ENCODE results near the gene EIF4H. TPM values are rescaled to one million over a fixed set of nuclear protein-coding genes. Genes with fewer than 3 reads are reported as not detected.
"Not testable (repeated sequence)": the region's sequence is repeated elsewhere in the genome, so short reads cannot be mapped to it uniquely, and the experiment has no call there.

The EIF4H gene
- total RNA-seq, 2 donors from 2014 or later: 365 to 426 TPM

DNA sequence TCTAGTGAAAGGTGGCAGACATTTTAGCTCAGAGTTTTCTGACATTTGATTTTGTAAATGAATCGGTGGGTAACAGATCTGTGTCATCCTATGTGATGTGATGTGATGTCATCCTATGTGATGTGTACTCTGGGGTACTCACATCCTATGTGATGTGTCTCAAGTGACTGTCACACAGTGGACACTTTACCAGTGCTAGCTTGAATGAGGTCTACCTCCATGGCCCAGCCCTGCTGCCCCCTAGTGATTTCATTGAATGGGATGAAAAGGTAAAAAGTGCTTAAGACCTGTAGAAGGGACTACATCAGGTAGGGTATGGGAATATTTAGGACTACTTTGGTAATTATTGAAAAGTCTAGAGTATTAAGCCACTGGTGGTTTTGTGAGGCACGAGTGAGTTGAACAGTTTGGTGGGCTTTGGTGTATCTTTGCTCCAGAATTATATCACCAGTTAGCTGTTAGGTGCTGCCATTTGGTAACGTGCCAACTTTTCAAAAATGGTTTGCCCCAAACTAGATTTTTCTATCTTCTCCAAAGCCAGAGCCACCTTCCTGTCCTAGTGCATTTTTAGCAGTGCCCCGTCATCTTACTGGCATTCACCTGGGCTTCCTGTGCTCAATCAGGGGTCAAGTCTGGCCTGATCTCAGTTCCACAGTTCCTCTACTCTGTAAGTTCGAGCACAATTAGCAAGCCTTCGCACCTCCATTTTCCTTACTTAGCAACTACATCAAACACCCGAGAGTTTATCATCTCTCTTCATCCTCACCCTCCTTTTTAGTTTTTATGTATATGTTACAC lies 9.7 kb downstream of the EIF4H start:
- peaks cover 41% of the 10 kb centered on the region for H3K4me1 Mint-ChIP-seq
- no peaks in the 10 kb centered on the region for H3K27me3 Mint-ChIP-seq
- peak overlapping the region; percentile 43 for H3K4me3 Mint-ChIP-seq
- peak; percentile 94 for ATAC-seq (replicated peaks)
- peak overlapping the region; percentile 77 for H3K27ac Mint-ChIP-seq
- H3K36me3 Mint-ChIP-seq (ENCODE audit: low read depth): peaks cover 100% of the 10 kb centered on the region
- H3K9me3 Mint-ChIP-seq: no peaks in the 10 kb centered on the region

DNA sequence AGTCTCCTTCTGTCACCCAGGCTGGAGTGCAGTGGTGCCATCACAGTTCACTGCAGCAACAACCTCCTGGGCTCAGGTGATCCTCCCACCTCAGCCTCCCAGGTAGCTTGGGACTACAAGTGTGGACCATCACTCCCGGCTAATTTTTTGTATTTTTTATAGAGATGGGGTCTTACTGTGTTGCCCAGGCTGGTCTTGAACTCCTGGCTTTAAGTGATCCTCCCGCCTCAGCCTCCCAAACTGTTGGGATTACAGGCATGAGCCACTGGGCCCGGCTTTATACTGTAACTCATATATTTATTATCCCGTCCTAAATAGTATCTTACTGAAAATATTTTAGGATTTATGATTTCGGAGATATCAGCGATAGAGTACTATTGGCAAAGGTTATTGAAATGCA lies 10.9 kb downstream of the EIF4H start:
- peak overlapping the region; percentile 77 for H3K27ac Mint-ChIP-seq
- H3K4me3 Mint-ChIP-seq: peak overlapping the region; percentile 43
- H3K27me3 Mint-ChIP-seq: no peaks in the 10 kb centered on the region
- peaks cover 100% of the 10 kb centered on the region for H3K36me3 Mint-ChIP-seq (ENCODE audit: low read depth)
- no peaks in the 10 kb centered on the region for H3K9me3 Mint-ChIP-seq
- peaks cover 39% of the 10 kb centered on the region for H3K4me1 Mint-ChIP-seq
- no peak for ATAC-seq (replicated peaks)

DNA sequence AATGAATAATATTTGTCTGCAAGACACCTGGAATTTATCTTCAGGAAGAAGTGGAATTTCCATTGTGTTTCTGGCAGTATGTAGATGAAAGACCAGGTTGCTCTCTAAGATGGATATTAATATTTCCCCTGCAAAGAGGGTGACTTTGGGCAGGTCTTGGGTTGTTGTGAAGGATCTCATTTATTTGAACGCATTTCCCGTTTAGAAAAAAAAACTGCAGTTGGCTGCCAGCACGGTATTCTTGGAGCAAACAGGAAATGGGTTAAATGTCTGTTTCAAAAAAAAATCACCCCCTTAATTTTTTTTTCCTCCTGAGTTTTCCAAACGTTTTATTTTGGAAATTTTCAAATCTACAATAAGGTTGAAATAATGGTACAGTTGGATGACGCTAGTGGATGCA lies 11.5 kb downstream of the EIF4H start:
- no peak for ATAC-seq (replicated peaks)
- H3K4me1 Mint-ChIP-seq: peaks cover 39% of the 10 kb centered on the region
- no peaks in the 10 kb centered on the region for H3K9me3 Mint-ChIP-seq
- peak overlapping the region; percentile 43 for H3K4me3 Mint-ChIP-seq
- H3K36me3 Mint-ChIP-seq (ENCODE audit: low read depth): peaks cover 100% of the 10 kb centered on the region
- H3K27me3 Mint-ChIP-seq: no peaks in the 10 kb centered on the region
- H3K27ac Mint-ChIP-seq: no peak overlapping the region

DNA sequence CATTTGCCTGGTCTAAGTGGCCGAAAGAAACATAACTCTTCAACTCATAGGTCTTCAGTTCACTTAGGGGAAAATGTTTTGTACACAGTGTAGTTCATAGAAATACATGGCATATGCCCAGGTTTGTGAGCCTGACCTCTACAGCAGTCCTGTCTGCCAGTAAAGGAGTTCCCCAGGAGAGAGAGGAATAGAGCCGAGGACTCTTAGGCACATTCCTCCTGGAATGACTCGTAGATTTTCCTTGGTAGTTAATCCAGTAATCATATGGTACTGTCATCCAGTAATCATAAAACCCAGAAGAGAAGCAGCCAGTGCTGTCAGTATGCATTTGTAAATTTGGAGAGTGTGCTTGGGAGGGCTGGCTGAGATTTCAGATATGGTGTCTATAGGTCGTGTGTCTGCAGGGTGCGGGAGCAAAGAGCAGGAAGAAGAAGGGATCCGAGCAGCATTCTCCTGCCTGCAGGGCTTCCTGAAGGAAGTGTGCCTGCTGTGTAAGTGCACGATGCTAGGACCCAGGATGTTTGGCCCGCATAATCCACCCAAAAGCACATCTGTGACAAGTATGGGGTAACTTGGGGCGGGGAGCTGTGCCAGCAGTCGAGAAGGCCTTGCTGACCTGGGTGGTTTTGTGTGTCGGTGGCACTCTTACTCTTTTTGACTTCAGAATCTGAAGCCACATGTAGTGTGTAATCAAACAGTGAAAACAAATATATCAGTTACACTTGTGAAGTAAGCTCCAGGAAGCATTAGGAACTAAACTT lies 13.9 kb downstream of the EIF4H start:
- Mint-ChIP-seq H3K27ac (no peak overlapping the region), H3K4me1 (peaks cover 22% of the 10 kb centered on the region), H3K36me3 (ENCODE audit: low read depth) (peaks cover 100% of the 10 kb centered on the region)

DNA sequence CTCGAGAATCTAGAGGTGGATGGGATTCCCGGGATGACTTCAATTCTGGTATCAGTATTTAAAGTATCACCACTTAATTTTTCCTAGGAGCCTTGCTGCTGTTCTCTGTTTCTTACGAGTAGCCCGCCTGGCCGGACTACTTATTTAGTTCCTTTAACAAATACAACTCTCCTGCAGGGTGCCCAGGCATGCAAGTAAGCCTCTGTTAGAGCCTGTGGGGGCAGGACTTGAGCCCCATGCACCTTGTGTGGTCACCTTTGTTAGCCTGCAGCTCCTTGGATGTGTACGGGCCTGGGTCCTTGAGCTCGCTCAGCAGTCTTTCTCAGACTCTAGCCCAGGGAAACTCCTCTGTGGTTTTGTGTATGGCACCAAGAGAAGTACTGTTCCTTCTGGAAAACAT lies 16.1 kb downstream of the EIF4H start:
- no peaks in the 10 kb centered on the region for H3K9me3 Mint-ChIP-seq
- H3K36me3 Mint-ChIP-seq (ENCODE audit: low read depth): peaks cover 100% of the 10 kb centered on the region
- no peak overlapping the region for H3K27ac Mint-ChIP-seq
- H3K27me3 Mint-ChIP-seq: no peaks in the 10 kb centered on the region
- peaks cover 8% of the 10 kb centered on the region for H3K4me1 Mint-ChIP-seq
- H3K4me3 Mint-ChIP-seq: no peak overlapping the region
- ATAC-seq (replicated peaks): no peak

More for the DNA sequence above, 13.9 kb downstream of the EIF4H start:
- H3K27me3 Mint-ChIP-seq: no peaks in the 10 kb centered on the region
- H3K4me3 Mint-ChIP-seq: no peak overlapping the region
- ATAC-seq (replicated peaks): no peak
- H3K9me3 Mint-ChIP-seq: no peaks in the 10 kb centered on the region

DNA sequence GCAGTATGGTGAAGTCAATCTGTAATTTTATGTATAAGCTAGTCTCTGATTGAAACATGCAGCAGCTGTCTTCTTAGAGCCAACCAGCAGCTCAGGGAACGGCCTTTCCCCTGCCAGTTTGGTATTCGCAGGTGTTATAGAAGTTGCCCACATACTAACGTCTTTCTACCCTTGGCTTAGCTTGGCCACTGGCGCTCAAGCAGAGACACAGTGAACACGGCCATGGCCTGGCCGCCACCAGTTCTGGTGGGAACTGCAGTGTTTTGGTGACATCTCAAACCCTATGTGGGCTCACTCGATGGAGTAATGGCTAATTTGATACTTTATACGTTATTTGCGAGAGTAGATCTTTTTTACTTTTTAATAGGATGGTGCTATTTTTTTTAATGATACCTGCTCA lies 17.1 kb downstream of the EIF4H start:
- Mint-ChIP-seq H3K4me3 (no peak overlapping the region), H3K27ac (no peak overlapping the region), H3K36me3 (ENCODE audit: low read depth) (peaks cover 100% of the 10 kb centered on the region), H3K27me3 (no peaks in the 10 kb centered on the region), H3K9me3 (no peaks in the 10 kb centered on the region), H3K4me1 (peaks cover 8% of the 10 kb centered on the region)
- no peak for ATAC-seq (replicated peaks)

DNA sequence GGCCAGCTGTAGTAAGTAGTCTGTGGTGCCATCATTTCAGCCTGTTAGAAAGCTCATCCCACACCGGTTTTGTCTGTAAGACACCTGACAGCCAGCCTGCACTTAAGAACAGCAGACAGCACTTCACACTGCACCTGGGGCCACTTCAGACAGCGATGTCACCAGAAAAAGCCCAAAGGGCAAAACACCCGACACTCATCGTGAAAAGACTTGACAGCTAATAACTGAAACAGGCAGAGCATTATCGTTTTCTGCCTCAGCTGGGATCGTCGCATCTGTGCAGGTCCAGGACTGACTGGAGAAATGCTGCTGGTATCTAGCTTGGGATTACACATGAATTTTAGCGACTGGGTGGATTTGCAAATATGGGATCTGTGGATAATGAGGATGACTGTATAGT lies 18.9 kb downstream of the EIF4H start:
- H3K27ac Mint-ChIP-seq: no peak overlapping the region
- no peak for ATAC-seq (replicated peaks)
- H3K4me1 Mint-ChIP-seq: peaks cover 5% of the 10 kb centered on the region
- H3K9me3 Mint-ChIP-seq: no peaks in the 10 kb centered on the region
- no peaks in the 10 kb centered on the region for H3K27me3 Mint-ChIP-seq
- H3K4me3 Mint-ChIP-seq: no peak overlapping the region
- peaks cover 98% of the 10 kb centered on the region for H3K36me3 Mint-ChIP-seq (ENCODE audit: low read depth)

DNA sequence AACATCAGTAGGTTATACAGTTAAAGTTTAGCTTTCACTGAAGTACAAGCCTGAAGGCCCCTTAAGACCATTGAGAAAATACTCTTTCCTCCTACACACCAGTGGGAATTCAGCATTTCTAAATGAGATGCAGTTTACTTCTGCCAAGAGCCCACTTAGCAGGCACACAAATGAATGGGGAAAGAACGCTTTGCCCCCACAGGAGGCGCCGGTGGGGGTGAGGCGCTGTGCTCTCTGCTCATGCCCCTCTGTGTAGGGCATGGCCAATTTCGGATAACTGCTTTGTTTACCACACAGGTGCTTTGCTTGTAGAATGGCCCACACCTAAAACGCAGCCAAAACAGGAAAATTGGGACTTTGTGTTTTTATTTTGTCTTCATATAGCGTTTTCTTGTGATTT lies 19.8 kb downstream of the EIF4H start:
- no peak for ATAC-seq (replicated peaks)
- Mint-ChIP-seq H3K9me3 (no peaks in the 10 kb centered on the region), H3K27ac (no peak overlapping the region), H3K27me3 (no peaks in the 10 kb centered on the region), H3K36me3 (ENCODE audit: low read depth) (peaks cover 91% of the 10 kb centered on the region), H3K4me1 (peaks cover under 1% of the 10 kb centered on the region), H3K4me3 (no peak overlapping the region)

DNA sequence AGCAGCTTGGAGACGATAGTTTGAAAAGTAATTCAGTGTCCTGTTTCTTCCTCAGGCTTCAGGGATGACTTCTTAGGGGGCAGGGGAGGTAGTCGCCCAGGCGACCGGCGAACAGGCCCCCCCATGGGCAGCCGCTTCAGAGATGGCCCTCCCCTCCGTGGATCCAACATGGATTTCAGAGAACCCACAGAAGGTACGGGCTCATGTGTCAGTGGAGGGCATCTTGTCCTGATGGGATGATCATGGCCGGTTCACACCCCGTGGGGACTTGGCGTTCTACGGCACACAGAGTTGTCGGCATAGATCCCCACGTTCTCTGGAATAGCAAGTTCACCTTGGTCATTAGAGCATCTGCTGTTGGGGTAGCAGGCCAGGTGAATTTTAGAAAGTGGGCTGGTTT lies 20.5 kb downstream of the EIF4H start:
- Mint-ChIP-seq H3K4me3 (no peak overlapping the region), H3K27ac (no peak overlapping the region), H3K9me3 (no peaks in the 10 kb centered on the region), H3K36me3 (ENCODE audit: low read depth) (peaks cover 89% of the 10 kb centered on the region), H3K27me3 (no peaks in the 10 kb centered on the region), H3K4me1 (no peaks in the 10 kb centered on the region)
- no peak for ATAC-seq (replicated peaks)

DNA sequence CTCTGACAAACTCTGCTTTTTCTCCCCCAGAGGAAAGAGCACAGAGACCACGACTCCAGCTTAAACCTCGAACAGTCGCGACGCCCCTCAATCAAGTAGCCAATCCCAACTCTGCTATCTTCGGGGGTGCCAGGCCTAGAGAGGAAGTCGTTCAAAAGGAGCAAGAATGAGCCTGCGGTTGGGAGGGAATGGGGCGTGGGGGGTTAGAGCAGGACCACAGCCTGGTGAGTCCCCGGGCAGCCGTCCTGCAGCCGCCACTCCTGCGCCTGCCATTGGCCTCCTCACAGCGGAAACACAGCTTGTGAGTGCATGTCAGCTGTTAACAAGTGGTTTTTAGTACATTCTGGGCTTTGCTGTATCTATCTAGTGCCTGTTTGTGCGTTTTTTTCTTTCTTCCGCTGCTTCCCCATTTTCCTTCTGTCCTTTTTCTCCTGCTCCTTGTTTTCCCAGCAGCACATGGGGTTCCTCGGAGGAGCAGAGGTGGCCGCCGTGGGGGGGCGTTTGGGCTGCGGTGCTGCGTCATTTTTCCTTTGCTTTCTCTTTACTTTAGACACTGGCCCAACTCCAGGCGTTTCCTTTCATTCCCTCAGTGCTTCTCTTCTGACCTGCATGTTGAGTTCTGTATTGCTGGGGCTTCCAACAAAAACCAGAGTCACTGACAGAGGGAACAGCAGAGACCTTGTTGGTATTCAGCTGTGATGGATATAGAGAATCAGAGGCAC lies 21.1 kb downstream of the EIF4H start:
- H3K27ac Mint-ChIP-seq; H3K4me1 Mint-ChIP-seq; H3K4me3 Mint-ChIP-seq; H3K9me3 Mint-ChIP-seq; ATAC-seq (replicated peaks); H3K27me3 Mint-ChIP-seq: not testable (repeated sequence)
- H3K36me3 Mint-ChIP-seq (ENCODE audit: low read depth): peaks cover 83% of the 10 kb centered on the region

DNA sequence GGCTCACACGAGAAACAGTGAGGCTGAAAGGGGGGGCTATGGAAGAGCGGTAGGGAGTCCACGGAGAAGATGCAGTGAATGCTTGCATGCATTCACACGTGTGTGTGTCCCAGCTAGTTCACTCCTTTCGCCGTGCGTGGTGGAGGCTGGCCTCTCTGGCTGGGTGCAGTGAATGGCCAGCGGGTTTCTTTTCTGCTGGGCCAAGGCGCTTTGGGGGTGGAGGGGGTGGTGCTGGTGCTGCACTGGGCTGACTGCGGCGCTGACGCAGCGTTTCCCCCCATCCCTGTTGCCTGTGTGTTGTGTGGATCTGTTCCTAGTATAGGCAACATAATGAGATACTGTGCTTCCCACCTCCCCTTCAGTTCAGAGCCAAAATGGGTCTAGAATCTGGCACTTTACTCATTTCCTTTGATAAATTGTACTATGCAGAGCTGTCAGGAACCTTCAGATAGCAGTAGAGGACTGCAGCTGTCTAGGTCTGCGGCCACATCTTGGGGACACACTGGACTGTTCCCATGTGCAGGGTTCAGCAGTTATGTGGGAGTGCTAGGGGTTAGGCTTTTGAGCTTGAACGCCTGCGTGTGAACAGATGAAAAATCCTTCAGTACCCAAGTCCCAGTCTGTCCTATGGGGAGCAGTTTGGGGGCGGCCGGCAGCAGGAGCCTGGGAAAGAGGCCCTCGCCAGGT lies 22.0 kb downstream of the EIF4H start:
- peaks cover 75% of the 10 kb centered on the region for H3K36me3 Mint-ChIP-seq (ENCODE audit: low read depth)
- H3K27me3 Mint-ChIP-seq; ATAC-seq (replicated peaks); H3K27ac Mint-ChIP-seq; H3K4me1 Mint-ChIP-seq; H3K9me3 Mint-ChIP-seq; H3K4me3 Mint-ChIP-seq: not testable (repeated sequence)

DNA sequence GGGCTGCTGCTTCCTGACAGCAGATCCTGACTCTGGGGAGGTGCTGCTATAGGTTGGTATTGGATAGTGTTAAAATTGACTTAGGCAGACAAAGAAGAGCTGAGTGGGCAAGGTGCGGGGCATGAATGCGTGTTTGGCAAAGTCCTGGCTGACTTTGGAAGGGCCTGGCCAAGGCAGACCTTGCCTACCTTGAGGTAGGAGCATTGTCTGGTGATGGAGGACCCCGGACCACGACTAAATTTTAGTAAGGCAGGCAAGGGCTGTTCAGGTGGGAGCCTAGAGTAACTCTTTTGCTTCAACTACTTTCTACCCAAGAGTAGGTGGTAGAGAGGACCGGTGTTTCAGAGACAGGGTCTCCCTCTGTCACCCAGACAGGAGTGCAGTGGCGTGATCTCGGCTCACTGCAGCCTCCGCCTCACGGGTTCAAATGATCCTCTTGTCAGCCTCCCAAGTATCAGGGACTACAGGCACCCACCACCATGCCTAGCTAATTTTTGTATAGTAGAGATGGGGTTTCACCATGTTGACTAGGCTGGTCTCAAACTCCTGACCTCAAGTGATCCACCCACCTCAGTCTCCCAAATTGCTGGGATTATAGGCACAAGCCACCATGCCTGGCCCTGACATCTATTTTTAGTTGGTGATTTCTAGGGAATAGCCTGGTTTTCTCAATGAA lies 23.4 kb downstream of the EIF4H start:
- H3K4me1 Mint-ChIP-seq: no peaks in the 10 kb centered on the region
- no peaks in the 10 kb centered on the region for H3K9me3 Mint-ChIP-seq
- H3K4me3 Mint-ChIP-seq: no peak overlapping the region
- ATAC-seq (replicated peaks): no peak
- H3K27ac Mint-ChIP-seq: no peak overlapping the region
- no peaks in the 10 kb centered on the region for H3K27me3 Mint-ChIP-seq
- H3K36me3 Mint-ChIP-seq (ENCODE audit: low read depth): peaks cover 60% of the 10 kb centered on the region

DNA sequence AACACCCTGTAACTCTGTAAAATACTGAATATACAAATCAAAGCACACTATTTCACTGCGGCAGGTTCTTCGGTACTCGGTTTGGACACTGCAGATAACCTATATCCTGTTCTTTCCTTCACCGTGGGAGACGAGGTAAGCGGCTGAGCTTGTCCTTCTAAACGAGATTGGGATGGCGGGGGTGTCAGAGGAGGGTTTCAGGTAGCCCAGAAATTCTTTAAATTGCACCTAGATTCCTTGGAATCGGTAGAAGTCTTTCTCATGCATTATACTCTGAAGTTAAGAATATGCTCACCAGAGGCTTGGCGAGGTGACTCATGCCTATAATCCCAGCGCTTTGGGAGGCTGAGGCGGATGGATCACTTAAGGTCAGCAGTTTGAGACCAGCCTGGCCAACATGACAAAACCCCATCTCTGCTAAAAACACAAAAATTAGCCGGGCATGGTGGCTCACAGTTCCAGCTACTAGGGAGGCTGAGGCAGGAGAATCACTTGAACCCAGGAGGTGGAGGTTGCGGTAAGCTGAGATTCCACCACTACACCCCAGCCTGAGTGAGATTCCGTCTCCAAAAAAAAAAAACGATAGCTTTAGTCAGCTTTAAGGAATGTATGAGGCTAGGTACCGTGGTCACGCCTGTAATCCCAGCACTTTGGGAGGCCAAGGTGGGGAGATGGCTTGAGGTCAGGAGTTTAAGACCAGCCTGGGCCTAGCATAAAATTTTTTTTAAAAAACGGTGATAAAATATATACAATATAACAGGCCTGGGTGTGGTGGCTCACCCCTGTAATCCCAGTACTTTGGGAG lies 25.6 kb downstream of the EIF4H start:
- Mint-ChIP-seq H3K4me1 (no peaks in the 10 kb centered on the region), H3K27ac (peak overlapping the region; percentile 32), H3K36me3 (ENCODE audit: low read depth) (peaks cover 39% of the 10 kb centered on the region), H3K4me3 (no peak overlapping the region), H3K27me3 (no peaks in the 10 kb centered on the region), H3K9me3 (no peaks in the 10 kb centered on the region)
- no peak for ATAC-seq (replicated peaks)
